Neural progenitor cell (in vitro differentiated cells): ENCODE measurements around the gene CPLX1. TPM values are rescaled to one million over a fixed set of nuclear protein-coding genes. Genes with fewer than 3 reads are reported as not detected.

Source experiments
- DNase-seq: peaks from one replicate; pipeline ENCODE4 v3.0.0-alpha.2; 2016; ENCODE audit warnings: low spot score
- H2AFZ ChIP-seq: fragments of 200-600 bp; sonication (generic); replicated peaks from 2 replicates; pipeline ENCODE4 v1.6.1; 2016; ENCODE audit warnings: antibody characterized with exemption
- H3F3A ChIP-seq: fragments of 200-600 bp; sonication (generic); 2 replicates; pipeline ENCODE4 v1.6.1; 2016; ENCODE audit warnings: antibody characterized with exemption, low read depth
- H3K27ac ChIP-seq: fragments of 200-600 bp; sonication (generic); 2 replicates; pipeline ENCODE4 v1.5.1; 2016; ENCODE audit warnings: mild to moderate bottlenecking
- H3K27me3 ChIP-seq: fragments of 200-600 bp; sonication (generic); 2 replicates; pipeline ENCODE4 v1.6.1; 2016; ENCODE audit warnings: mild to moderate bottlenecking, moderate library complexity
- H3K36me3 ChIP-seq: fragments of 200-600 bp; sonication (generic); 2 replicates; pipeline ENCODE4 v1.5.1; 2016
- H3K4me1 ChIP-seq: fragments of 200-600 bp; sonication (generic); 2 replicates; pipeline ENCODE4 v1.6.1; 2016; ENCODE audit warnings: mixed run types
- H3K4me2 ChIP-seq: fragments of 200-600 bp; sonication (generic); 2 replicates; pipeline ENCODE4 v1.6.1; 2016
- H3K4me3 ChIP-seq: fragments of 200-600 bp; sonication (generic); 2 replicates; pipeline ENCODE4 v1.5.1; 2016
- H3K79me2 ChIP-seq: fragments of 200-600 bp; sonication (generic); 2 replicates; pipeline ENCODE4 v1.6.1; 2016; ENCODE audit warnings: low read depth
- H3K9ac ChIP-seq: fragments of 200-600 bp; sonication (generic); 2 replicates; pipeline ENCODE4 v1.6.1; 2016
- H3K9me3 ChIP-seq: fragments of 200-600 bp; sonication (generic); 2 replicates; pipeline ENCODE4 v1.5.1; 2016; ENCODE audit warnings: low read depth
- H4K20me1 ChIP-seq: fragments of 200-600 bp; sonication (generic); 2 replicates; pipeline ENCODE4 v1.6.1; 2016; ENCODE audit warnings: low read depth
- H3K27ac Mint-ChIP-seq: 3 replicates; pipeline ENCODE4 v1.8.0; 2021; ENCODE audit warnings: mixed read lengths
- H3K27me3 Mint-ChIP-seq: 2 replicates; pipeline ENCODE4 v1.8.0; 2022; ENCODE audit warnings: low read depth, mild to moderate bottlenecking, inconsistent platforms, moderate library complexity, mixed read lengths; ENCODE audit not compliant: insufficient read depth
- H3K36me3 Mint-ChIP-seq: 3 replicates; pipeline ENCODE4 v1.8.0; 2021; ENCODE audit warnings: mixed read lengths
- H3K4me1 Mint-ChIP-seq: 3 replicates; pipeline ENCODE4 v1.8.0; 2021; ENCODE audit warnings: mixed read lengths
- H3K4me3 Mint-ChIP-seq: 3 replicates; pipeline ENCODE4 v1.8.0; 2021; ENCODE audit warnings: mild to moderate bottlenecking, moderate library complexity, mixed read lengths
- H3K9me3 Mint-ChIP-seq: 3 replicates; pipeline ENCODE4 v1.8.0; 2020; ENCODE audit warnings: mixed read lengths
- CTCF ChIP-seq: fragments of 200-600 bp; sonication (generic); IDR thresholded peaks from 2 replicates; pipeline ENCODE4 v1.5.1; 2017; ENCODE audit warnings: antibody characterized with exemption, mild to moderate bottlenecking
- EZH2 ChIP-seq: fragments of 200-600 bp; sonication (generic); IDR thresholded peaks from 2 replicates; pipeline ENCODE4 v1.6.1; 2017; ENCODE audit warnings: antibody characterized with exemption, mild to moderate bottlenecking, moderate library complexity
- EZH2phosphoT487 ChIP-seq: fragments of 200-600 bp; sonication (generic); IDR thresholded peaks from 2 replicates; pipeline ENCODE4 v1.6.1; 2017; ENCODE audit warnings: antibody characterized with exemption
- total RNA-seq: library from RNA; depleted of rRNA; stranded (reverse); fragments of >200 nt; gene quantifications from 2 replicates; pipeline ENCODE4 v1.2.3, GENCODE V29; 2015; ENCODE audit warnings: low replicate concordance

Gene CPLX1
- total RNA-seq, 1 donor from 2014 or later = not detected

DNA sequence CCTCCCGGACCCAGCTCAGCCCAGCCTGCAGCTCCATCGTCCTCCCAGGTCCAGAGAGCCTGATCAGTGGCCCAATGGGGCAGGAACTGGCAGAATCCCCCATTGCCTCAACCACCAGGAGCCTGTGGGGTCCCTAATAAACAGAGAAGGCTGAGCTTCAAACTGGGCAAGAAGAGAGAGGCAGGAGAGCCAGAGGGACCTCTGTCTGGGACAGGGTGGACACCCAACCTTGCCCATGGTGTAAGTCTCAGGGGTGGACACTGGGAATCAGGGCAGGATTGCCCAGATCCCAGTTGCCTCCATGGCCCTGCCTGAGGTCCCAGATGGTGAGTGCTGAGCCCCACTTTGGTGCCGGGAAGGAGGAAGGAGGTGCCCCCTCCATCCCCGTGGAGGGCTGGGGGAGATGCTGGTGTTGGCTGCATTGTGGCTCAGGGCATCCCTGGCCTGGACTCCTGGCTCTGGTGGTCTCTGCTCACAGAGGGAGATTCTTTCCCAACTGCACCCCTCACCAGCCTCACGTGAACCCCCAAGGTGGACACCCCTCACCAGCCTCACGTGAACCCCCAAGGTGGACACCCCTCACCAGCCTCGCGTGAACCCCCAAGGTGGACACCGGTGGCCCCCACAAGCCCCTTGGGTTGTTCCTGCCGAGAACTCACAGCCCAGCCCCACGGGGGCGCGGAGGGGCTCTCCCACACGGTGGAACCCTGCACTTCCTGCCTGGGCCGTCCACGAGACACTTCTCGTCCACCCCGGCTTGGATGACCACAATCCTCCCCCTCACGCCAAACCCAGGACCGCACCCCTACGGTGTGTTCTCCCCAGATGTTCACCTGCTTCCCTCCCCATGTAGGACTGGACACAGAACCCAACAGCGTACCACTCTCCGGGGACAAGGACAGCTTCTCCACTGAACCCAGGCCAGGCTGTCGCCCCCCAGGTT lies 5.4 kb downstream of the CPLX1 start:
- H3K79me2 ChIP-seq = no peaks in the 10 kb centered on the region
- Mint-ChIP-seq H3K9me3 (no peaks in the 10 kb centered on the region), H3K4me1 (no peaks in the 10 kb centered on the region), H3K4me3 (no peak overlapping the region), H3K27me3 (peaks cover 42% of the 10 kb centered on the region), H3K27ac (no peak overlapping the region), H3K36me3 (no peaks in the 10 kb centered on the region)
- TF ChIP-seq EZH2 = no peak
- TF ChIP-seq CTCF = no peak
- TF ChIP-seq EZH2phosphoT487 = no peak
- no peak overlapping the region for H3K9ac ChIP-seq
- no peak overlapping the region for H3K27ac ChIP-seq
- DNase-seq = no peak
- H3K9me3 ChIP-seq = no peaks in the 10 kb centered on the region
- no peaks in the 10 kb centered on the region for H3K36me3 ChIP-seq
- H4K20me1 ChIP-seq = peaks cover 34% of the 10 kb centered on the region
- no peaks in the 10 kb centered on the region for H3K4me1 ChIP-seq
- H3K4me3 ChIP-seq = no peak overlapping the region
- peaks cover 3% of the 10 kb centered on the region for H3F3A ChIP-seq
- H3K4me2 ChIP-seq = no peak overlapping the region
- H3K27me3 ChIP-seq = peaks cover 100% of the 10 kb centered on the region
- H2AFZ ChIP-seq = no peak overlapping the region

DNA sequence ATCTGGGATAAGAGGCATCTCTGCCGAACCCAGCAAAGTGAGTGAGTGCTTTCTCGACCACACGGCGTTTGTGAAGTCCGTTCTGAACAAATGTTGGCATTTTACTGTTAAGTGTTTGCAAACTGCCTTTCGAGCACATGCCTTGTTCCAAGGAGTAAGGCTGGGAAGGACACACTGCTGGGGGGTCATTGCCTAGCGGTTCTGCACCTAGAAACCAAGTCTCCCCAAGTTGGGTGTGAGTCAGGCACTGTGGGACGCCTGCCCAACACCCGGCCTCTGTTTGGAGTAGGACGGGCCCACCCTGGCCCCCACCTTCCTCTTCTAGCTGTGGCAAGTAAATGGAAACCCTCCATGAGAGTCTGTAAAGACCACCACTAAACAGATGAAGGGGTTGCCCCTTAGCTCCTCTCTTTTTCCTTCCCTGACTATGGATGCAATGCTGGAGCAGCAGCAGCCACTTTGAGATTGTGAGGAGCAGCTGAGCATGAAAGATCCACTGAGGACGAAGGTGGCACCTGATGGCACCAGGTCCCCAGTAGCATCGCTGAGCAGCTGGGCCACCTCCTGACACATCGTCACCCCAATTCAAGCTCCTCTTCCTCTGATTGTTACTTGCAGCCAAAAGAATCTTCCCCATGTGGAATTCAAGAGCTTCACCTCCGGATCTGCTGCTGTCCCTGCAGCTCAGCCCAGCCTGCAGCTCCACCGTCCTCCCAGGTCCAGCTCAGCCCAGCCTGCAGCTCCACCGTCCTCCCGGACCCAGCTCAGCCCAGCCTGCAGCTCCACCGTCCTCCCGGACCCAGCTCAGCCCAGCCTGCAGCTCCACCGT lies 6.3 kb downstream of the CPLX1 start:
- H4K20me1 ChIP-seq = peaks cover 26% of the 10 kb centered on the region

More for the DNA sequence above, 6.3 kb downstream of the CPLX1 start:
- H3K9me3 ChIP-seq = no peaks in the 10 kb centered on the region
- peaks cover 100% of the 10 kb centered on the region for H3K27me3 ChIP-seq
- no peak overlapping the region for H3K4me3 ChIP-seq
- DNase-seq = no peak
- no peak overlapping the region for H3K4me2 ChIP-seq
- H3K9ac ChIP-seq = no peak overlapping the region
- no peak overlapping the region for H2AFZ ChIP-seq
- H3K4me1 Mint-ChIP-seq = no peaks in the 10 kb centered on the region
- no peak overlapping the region for H3K27ac Mint-ChIP-seq
- H3K79me2 ChIP-seq = no peaks in the 10 kb centered on the region
- peaks cover 42% of the 10 kb centered on the region for H3K27me3 Mint-ChIP-seq
- no peaks in the 10 kb centered on the region for H3K36me3 ChIP-seq
- H3K36me3 Mint-ChIP-seq = no peaks in the 10 kb centered on the region
- TF ChIP-seq EZH2phosphoT487 = no peak
- no peak for TF ChIP-seq EZH2
- TF ChIP-seq CTCF = no peak
- no peaks in the 10 kb centered on the region for H3K4me1 ChIP-seq
- H3F3A ChIP-seq = peaks cover 3% of the 10 kb centered on the region
- H3K4me3 Mint-ChIP-seq = no peak overlapping the region
- no peak overlapping the region for H3K27ac ChIP-seq
- no peaks in the 10 kb centered on the region for H3K9me3 Mint-ChIP-seq
